Activated naive CD8-positive, alpha-beta T cell treated with anti-CD3 and anti-CD28 coated beads, Interleukin-2, amount 50 U/mL, for 24 hours (primary cell): ENCODE results near the gene BAHD1.

Experiments used
- ATAC-seq: fragments of 150-1000 bp; cut with Tn5 transposase; one replicate; pipeline ENCODE4 v1.10.0; 2021
- DNase-seq: peaks from one replicate; pipeline ENCODE4 v3.0.0; 2021
- H3K27ac Mint-ChIP-seq: one replicate; pipeline ENCODE4 v1.8.0; 2021; ENCODE audit warnings: mild to moderate bottlenecking, mixed read lengths
- H3K27me3 Mint-ChIP-seq: one replicate; pipeline ENCODE4 v1.8.0; 2021; ENCODE audit warnings: mixed read lengths
- H3K36me3 Mint-ChIP-seq: one replicate; pipeline ENCODE4 v1.8.0; 2021; ENCODE audit warnings: low read depth, mixed read lengths
- H3K4me1 Mint-ChIP-seq: one replicate; pipeline ENCODE4 v1.8.0; 2021; ENCODE audit warnings: mixed read lengths
- H3K4me3 Mint-ChIP-seq: one replicate; pipeline ENCODE4 v1.8.0; 2021; ENCODE audit warnings: mild to moderate bottlenecking, moderate library complexity, mixed read lengths
- H3K9me3 Mint-ChIP-seq: one replicate; pipeline ENCODE4 v1.8.0; 2021; ENCODE audit warnings: mixed read lengths

The BAHD1 gene

GRCh38 chr15:40479024-40479423 lies 38.3 kb downstream of the BAHD1 start:
- no peak for ATAC-seq
- Mint-ChIP-seq H3K4me1 (no peaks in the 10 kb centered on the region), H3K36me3 (no peaks in the 10 kb centered on the region), H3K27ac (no peak overlapping the region), H3K27me3 (peaks cover 3% of the 10 kb centered on the region), H3K9me3 (no peaks in the 10 kb centered on the region), H3K4me3 (no peak overlapping the region)
- no peak for DNase-seq

- Mint-ChIP-seq H3K27ac (no peak overlapping the region), H3K9me3 (no peaks in the 10 kb centered on the region), H3K27me3 (peaks cover 3% of the 10 kb centered on the region), H3K36me3 (no peaks in the 10 kb centered on the region), H3K4me3 (no peak overlapping the region), H3K4me1 (no peaks in the 10 kb centered on the region)
- no peak for ATAC-seq
- no peak for DNase-seq
Observed at GRCh38 chr15:40481341-40482074, 40.8 kb downstream of the BAHD1 start.

- Mint-ChIP-seq H3K9me3 (no peaks in the 10 kb centered on the region), H3K4me1 (no peaks in the 10 kb centered on the region), H3K27ac (no peak overlapping the region), H3K36me3 (no peaks in the 10 kb centered on the region), H3K4me3 (no peak overlapping the region), H3K27me3 (peaks cover 3% of the 10 kb centered on the region)
- ATAC-seq (no peak), DNase-seq (no peak)
Observed at GRCh38 chr15:40483919-40484318, 43.2 kb downstream of the BAHD1 start.

- H3K4me3 Mint-ChIP-seq: no peak overlapping the region
- H3K27me3 Mint-ChIP-seq: peaks cover 4% of the 10 kb centered on the region
- H3K4me1 Mint-ChIP-seq: no peaks in the 10 kb centered on the region
- DNase-seq (no peak), ATAC-seq (no peak)
- no peaks in the 10 kb centered on the region for H3K9me3 Mint-ChIP-seq
- no peak overlapping the region for H3K27ac Mint-ChIP-seq
- H3K36me3 Mint-ChIP-seq: no peaks in the 10 kb centered on the region
Observed at GRCh38 chr15:40486066-40486770, 45.5 kb downstream of the BAHD1 start.

- peaks cover 12% of the 10 kb centered on the region for H3K4me1 Mint-ChIP-seq
- peaks cover 3% of the 10 kb centered on the region for H3K27me3 Mint-ChIP-seq
- no peak overlapping the region for H3K27ac Mint-ChIP-seq
- H3K36me3 Mint-ChIP-seq: no peaks in the 10 kb centered on the region
- H3K4me3 Mint-ChIP-seq: no peak overlapping the region
- ATAC-seq (no peak), DNase-seq (no peak)
- no peaks in the 10 kb centered on the region for H3K9me3 Mint-ChIP-seq
Observed at GRCh38 chr15:40487816-40488682, 47.3 kb downstream of the BAHD1 start.

- Mint-ChIP-seq H3K27ac (no peak overlapping the region), H3K9me3 (no peaks in the 10 kb centered on the region), H3K4me3 (no peak overlapping the region), H3K36me3 (no peaks in the 10 kb centered on the region), H3K27me3 (peaks cover 3% of the 10 kb centered on the region), H3K4me1 (peaks cover 27% of the 10 kb centered on the region)
- ATAC-seq: no peak
- DNase-seq: no peak
Observed at GRCh38 chr15:40489274-40490175, 48.8 kb downstream of the BAHD1 start.

- peak overlapping the region; percentile 85 for H3K27ac Mint-ChIP-seq
- DNase-seq (peak; percentile 60), ATAC-seq (peak; percentile 96)
- H3K4me3 Mint-ChIP-seq: peak overlapping the region; percentile 44
- H3K4me1 Mint-ChIP-seq: peaks cover 46% of the 10 kb centered on the region
- H3K36me3 Mint-ChIP-seq: no peaks in the 10 kb centered on the region
- H3K9me3 Mint-ChIP-seq: no peaks in the 10 kb centered on the region
- peaks cover 7% of the 10 kb centered on the region for H3K27me3 Mint-ChIP-seq
Observed at GRCh38 chr15:40493089-40493840, 52.5 kb downstream of the BAHD1 start.

- Mint-ChIP-seq H3K27me3 (peaks cover 10% of the 10 kb centered on the region), H3K27ac (no peak overlapping the region), H3K9me3 (no peaks in the 10 kb centered on the region), H3K4me1 (peaks cover 56% of the 10 kb centered on the region), H3K4me3 (no peak overlapping the region), H3K36me3 (no peaks in the 10 kb centered on the region)
- ATAC-seq (no peak), DNase-seq (no peak)
Observed at GRCh38 chr15:40495516-40495915, 54.8 kb downstream of the BAHD1 start.

GRCh38 chr15:40498418-40498817 lies 57.7 kb downstream of the BAHD1 start:
- Mint-ChIP-seq H3K36me3 (no peaks in the 10 kb centered on the region), H3K27ac (no peak overlapping the region), H3K9me3 (no peaks in the 10 kb centered on the region), H3K4me3 (no peak overlapping the region), H3K27me3 (peaks cover 11% of the 10 kb centered on the region), H3K4me1 (peaks cover 53% of the 10 kb centered on the region)
- DNase-seq: no peak
- no peak for ATAC-seq

GRCh38 chr15:40498891-40499290 lies 58.1 kb downstream of the BAHD1 start:
- ATAC-seq: no peak
- no peak for DNase-seq
- peaks cover 48% of the 10 kb centered on the region for H3K4me1 Mint-ChIP-seq
- no peak overlapping the region for H3K27ac Mint-ChIP-seq
- H3K9me3 Mint-ChIP-seq: no peaks in the 10 kb centered on the region
- H3K36me3 Mint-ChIP-seq: no peaks in the 10 kb centered on the region
- no peak overlapping the region for H3K4me3 Mint-ChIP-seq
- peaks cover 11% of the 10 kb centered on the region for H3K27me3 Mint-ChIP-seq

GRCh38 chr15:40499931-40500330 lies 59.2 kb downstream of the BAHD1 start:
- Mint-ChIP-seq H3K4me3 (no peak overlapping the region), H3K27me3 (peaks cover 10% of the 10 kb centered on the region), H3K27ac (no peak overlapping the region), H3K4me1 (peaks cover 38% of the 10 kb centered on the region), H3K9me3 (no peaks in the 10 kb centered on the region), H3K36me3 (no peaks in the 10 kb centered on the region)
- no peak for ATAC-seq
- no peak for DNase-seq

GRCh38 chr15:40500568-40501330 lies 60.0 kb downstream of the BAHD1 start:
- Mint-ChIP-seq H3K36me3 (no peaks in the 10 kb centered on the region), H3K27ac (no peak overlapping the region), H3K4me3 (no peak overlapping the region), H3K9me3 (no peaks in the 10 kb centered on the region), H3K27me3 (peaks cover 15% of the 10 kb centered on the region), H3K4me1 (peaks cover 32% of the 10 kb centered on the region)
- DNase-seq: no peak
- ATAC-seq: peak; percentile 41

- DNase-seq: no peak
- peaks cover 17% of the 10 kb centered on the region for H3K27me3 Mint-ChIP-seq
- H3K4me1 Mint-ChIP-seq: peaks cover 33% of the 10 kb centered on the region
- no peak overlapping the region for H3K27ac Mint-ChIP-seq
- no peak overlapping the region for H3K4me3 Mint-ChIP-seq
- ATAC-seq: no peak
- H3K36me3 Mint-ChIP-seq: no peaks in the 10 kb centered on the region
- H3K9me3 Mint-ChIP-seq: no peaks in the 10 kb centered on the region
Observed at GRCh38 chr15:40501487-40501886, 60.7 kb downstream of the BAHD1 start.
